Parathyroid adenoma (tissue), 2 donors: Measurements from ENCODE around the gene ELL.

ENCODE experiments used
- H2AFZ ChIP-seq: fragments of 300-600 bp; sonication (generic); one replicate; pipeline ENCODE4 v1.7.0; 2017; ENCODE audit warnings: antibody characterized with exemption, mild to moderate bottlenecking
- H3K27ac ChIP-seq: fragments of 300-600 bp; sonication (generic); one replicate; pipeline ENCODE4 v1.7.0; 2017
- H3K27me3 ChIP-seq: fragments of 300-600 bp; sonication (generic); one replicate; pipeline ENCODE4 v1.7.0; 2017; ENCODE audit warnings: low read length; ENCODE audit not compliant: control insufficient read depth, insufficient read depth
- H3K36me3 ChIP-seq: fragments of 300-600 bp; sonication (generic); one replicate; pipeline ENCODE4 v1.7.0; 2017; ENCODE audit warnings: low read length; ENCODE audit not compliant: control insufficient read depth, insufficient read depth
- H3K4me1 ChIP-seq: fragments of 300-600 bp; sonication (generic); one replicate; pipeline ENCODE4 v1.7.0; 2017; ENCODE audit warnings: control low read depth
- H3K4me2 ChIP-seq: fragments of 300-600 bp; sonication (generic); one replicate; pipeline ENCODE4 v1.7.0; 2017; ENCODE audit warnings: low read length
- H3K4me3 ChIP-seq: fragments of 300-600 bp; sonication (generic); one replicate; pipeline ENCODE4 v1.7.0; 2017; ENCODE audit warnings: low read depth, low read length
- H3K79me2 ChIP-seq: fragments of 300-600 bp; sonication (generic); one replicate; pipeline ENCODE4 v1.7.0; 2017; ENCODE audit warnings: control low read depth
- H3K9ac ChIP-seq: fragments of 300-600 bp; sonication (generic); one replicate; pipeline ENCODE4 v1.7.0; 2017; ENCODE audit warnings: mild to moderate bottlenecking
- H3K9me3 ChIP-seq: fragments of 300-600 bp; sonication (generic); one replicate; pipeline ENCODE4 v1.7.0; 2017; ENCODE audit warnings: low read length; ENCODE audit not compliant: control insufficient read depth
- TF ChIP-seq, protein P1 (sequence below): fragments of 300-600 bp; sonication (generic); IDR thresholded peaks from one replicate; pipeline ENCODE4 v1.7.0; 2017; ENCODE audit warnings: antibody characterized with exemption, mild to moderate bottlenecking
- donor health status: primary hyperparathyroidism.

Gene ELL

DNA sequence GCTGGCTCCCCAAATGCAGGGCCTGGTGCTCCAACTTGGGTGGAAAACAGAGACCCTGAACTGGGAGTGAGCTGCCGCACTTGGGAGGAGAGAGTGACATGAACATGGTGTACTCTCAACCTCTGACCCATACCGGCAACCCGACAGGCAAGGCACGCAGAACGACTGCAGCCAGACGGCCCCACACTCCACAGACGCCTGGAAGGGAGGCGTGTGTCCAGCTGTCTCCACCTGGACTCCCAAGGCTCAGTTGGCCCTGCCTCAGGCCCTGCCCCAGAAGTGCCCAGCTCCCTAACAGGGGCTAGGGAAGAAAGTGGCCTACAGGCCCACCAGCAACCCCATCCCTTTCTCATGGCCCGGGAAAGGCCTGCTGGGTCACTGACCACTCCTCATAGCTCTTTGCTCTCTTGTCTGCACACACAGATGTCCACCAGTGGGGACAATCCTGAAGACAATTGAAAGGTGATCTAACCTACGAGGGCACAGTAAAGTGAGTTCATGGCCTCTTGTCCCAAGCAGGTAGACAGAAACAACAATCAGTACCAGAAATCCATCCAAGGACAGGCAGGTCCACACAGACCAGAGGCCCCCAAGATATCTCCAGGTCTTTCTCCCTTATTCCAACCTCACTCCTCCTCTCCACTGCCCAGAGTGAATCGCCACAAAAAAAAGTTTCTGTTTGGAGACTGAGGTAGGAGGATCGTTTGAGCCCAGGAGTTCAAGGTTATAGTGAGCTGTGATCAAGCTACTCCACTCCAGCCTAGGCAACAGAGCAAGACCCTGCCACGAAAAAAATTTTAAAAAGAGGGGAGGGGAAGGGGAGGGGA, 28.2 kb downstream of the ELL start:
- Histone ChIP-seq H3K9me3 (no peaks in the 10 kb centered on the region), H3K9ac (no peak overlapping the region), H2AFZ (no peak overlapping the region), H3K4me3 (no peak overlapping the region), H3K27me3 (no peaks in the 10 kb centered on the region), H3K79me2 (peaks cover 92% of the 10 kb centered on the region), H3K4me2 (no peak overlapping the region), H3K36me3 (no peaks in the 10 kb centered on the region), H3K4me1 (peaks cover 13% of the 10 kb centered on the region), H3K27ac (no peak overlapping the region)
- TF ChIP-seq, protein P1, sequence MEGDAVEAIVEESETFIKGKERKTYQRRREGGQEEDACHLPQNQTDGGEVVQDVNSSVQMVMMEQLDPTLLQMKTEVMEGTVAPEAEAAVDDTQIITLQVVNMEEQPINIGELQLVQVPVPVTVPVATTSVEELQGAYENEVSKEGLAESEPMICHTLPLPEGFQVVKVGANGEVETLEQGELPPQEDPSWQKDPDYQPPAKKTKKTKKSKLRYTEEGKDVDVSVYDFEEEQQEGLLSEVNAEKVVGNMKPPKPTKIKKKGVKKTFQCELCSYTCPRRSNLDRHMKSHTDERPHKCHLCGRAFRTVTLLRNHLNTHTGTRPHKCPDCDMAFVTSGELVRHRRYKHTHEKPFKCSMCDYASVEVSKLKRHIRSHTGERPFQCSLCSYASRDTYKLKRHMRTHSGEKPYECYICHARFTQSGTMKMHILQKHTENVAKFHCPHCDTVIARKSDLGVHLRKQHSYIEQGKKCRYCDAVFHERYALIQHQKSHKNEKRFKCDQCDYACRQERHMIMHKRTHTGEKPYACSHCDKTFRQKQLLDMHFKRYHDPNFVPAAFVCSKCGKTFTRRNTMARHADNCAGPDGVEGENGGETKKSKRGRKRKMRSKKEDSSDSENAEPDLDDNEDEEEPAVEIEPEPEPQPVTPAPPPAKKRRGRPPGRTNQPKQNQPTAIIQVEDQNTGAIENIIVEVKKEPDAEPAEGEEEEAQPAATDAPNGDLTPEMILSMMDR: no peak

GRCh38 chr19:18491995-18492953, 29.6 kb downstream of the ELL start:
- no peak overlapping the region for H3K27ac ChIP-seq
- H3K9me3 ChIP-seq: no peaks in the 10 kb centered on the region
- peaks cover 25% of the 10 kb centered on the region for H3K4me1 ChIP-seq
- H3K4me2 ChIP-seq: no peak overlapping the region
- H2AFZ ChIP-seq: no peak overlapping the region
- H3K36me3 ChIP-seq: no peaks in the 10 kb centered on the region
- peaks cover 85% of the 10 kb centered on the region for H3K79me2 ChIP-seq
- TF ChIP-seq, protein P1: no peak
- no peak overlapping the region for H3K4me3 ChIP-seq
- H3K27me3 ChIP-seq: no peaks in the 10 kb centered on the region
- H3K9ac ChIP-seq: no peak overlapping the region

GRCh38 chr19:18490728-18491127, 31.1 kb downstream of the ELL start:
- no peak overlapping the region for H3K9ac ChIP-seq
- H3K9me3 ChIP-seq: no peaks in the 10 kb centered on the region
- H3K27ac ChIP-seq: no peak overlapping the region
- no peaks in the 10 kb centered on the region for H3K36me3 ChIP-seq
- no peak overlapping the region for H3K4me2 ChIP-seq
- TF ChIP-seq, protein P1: no peak
- H3K79me2 ChIP-seq: peaks cover 84% of the 10 kb centered on the region
- H3K4me1 ChIP-seq: peaks cover 28% of the 10 kb centered on the region
- no peak overlapping the region for H3K4me3 ChIP-seq
- no peak overlapping the region for H2AFZ ChIP-seq
- no peaks in the 10 kb centered on the region for H3K27me3 ChIP-seq

- H3K9ac ChIP-seq: no peak overlapping the region
- H2AFZ ChIP-seq: no peak overlapping the region
- H3K79me2 ChIP-seq: peaks cover 84% of the 10 kb centered on the region
- TF ChIP-seq, protein P1: no peak
- no peaks in the 10 kb centered on the region for H3K36me3 ChIP-seq
- no peaks in the 10 kb centered on the region for H3K9me3 ChIP-seq
- H3K4me1 ChIP-seq: peaks cover 28% of the 10 kb centered on the region
- no peak overlapping the region for H3K4me3 ChIP-seq
- no peak overlapping the region for H3K27ac ChIP-seq
- H3K27me3 ChIP-seq: no peaks in the 10 kb centered on the region
- no peak overlapping the region for H3K4me2 ChIP-seq
Observed at GRCh38 chr19:18489627-18490184, 32.2 kb downstream of the ELL start.
